Measurements from ENCODE around the gene GAMT. TPM values are rescaled to one million over a fixed set of nuclear protein-coding genes. Genes with fewer than 3 reads are reported as not detected.

GAMT gene
- polyA plus RNA-seq, 5 donors: 18.6 to 42.1 (median 22.2) TPM

GRCh38 chr19:1387684-1388636 lies 13.4 kb downstream of the GAMT start:
- DNase-seq: no peak

- DNase-seq: no peak
Observed at GRCh38 chr19:1386945-1387683, 14.2 kb downstream of the GAMT start.

GRCh38 chr19:1385816-1386215 lies 15.5 kb downstream of the GAMT start:
- DNase-seq: no peak

GRCh38 chr19:1384478-1385110 lies 16.7 kb downstream of the GAMT start:
- DNase-seq: no peak

- DNase-seq: no peak
Observed at GRCh38 chr19:1384085-1384462, 17.3 kb downstream of the GAMT start.

GRCh38 chr19:1383312-1384084 lies 17.8 kb downstream of the GAMT start, which contains the start of gene NDUFS7:
Gene NDUFS7 (plus strand): TSS chr19:1383907. CDS start chr19:1383927, 20 bp downstream.
- peak; percentile 92 to 96 for DNase-seq

- no peak for DNase-seq
Observed at GRCh38 chr19:1383017-1383311, 18.4 kb downstream of the GAMT start.

GRCh38 chr19:1382250-1382649 lies 19.1 kb downstream of the GAMT start:
- no peak for DNase-seq

- DNase-seq: no peak
Observed at GRCh38 chr19:1379961-1380489, 21.3 kb downstream of the GAMT start.

GRCh38 chr19:1379126-1379905 lies 22.0 kb downstream of the GAMT start:
- DNase-seq: no peak

- DNase-seq: no peak
Observed at GRCh38 chr19:1377965-1378785, 23.2 kb downstream of the GAMT start.

GRCh38 chr19:1377176-1377964 lies 24.0 kb downstream of the GAMT start:
- DNase-seq: no peak

GRCh38 chr19:1376415-1376805 lies 24.9 kb downstream of the GAMT start:
- DNase-seq: no peak

- no peak for DNase-seq
Observed at GRCh38 chr19:1374250-1374577, 27.1 kb downstream of the GAMT start.

GRCh38 chr19:1373534-1374249 lies 27.6 kb downstream of the GAMT start:
- DNase-seq: no peak

- no peak for DNase-seq
Observed at GRCh38 chr19:1373042-1373533, 28.3 kb downstream of the GAMT start.

- no peak for DNase-seq
Observed at GRCh38 chr19:1370579-1371361, 30.6 kb downstream of the GAMT start.
